GM23338 (cell line): Measurements from ENCODE around the gene TBCD.

Experiments used
- CTCF ChIP-seq, 2 experiments: fragments of 200-600 bp in 1 of 2; sonication (generic) in 1 of 2; conservative IDR thresholded peaks; 2 replicates each; pipeline versions ENCODE4 v1.5.1 to v1.6.1; 2016 to 2017; ENCODE audit warnings: antibody characterized with exemption in 2 of 2, low read depth in 2 of 2, mild to moderate bottlenecking in 2 of 2, moderate library complexity in 1 of 2
- EZH2phosphoT487 ChIP-seq: fragments of 200-600 bp; sonication (generic); IDR thresholded peaks from one replicate; pipeline ENCODE4 v1.8.1; 2018; ENCODE audit warnings: antibody characterized with exemption; ENCODE audit not compliant: unreplicated experiment
- REST ChIP-seq: IDR thresholded peaks from one replicate; pipeline ENCODE4 v1.6.1; 2018; ENCODE audit warnings: antibody characterized with exemption; ENCODE audit not compliant: unreplicated experiment
- STAT1 ChIP-seq: IDR thresholded peaks from one replicate; pipeline ENCODE4 v1.6.1; 2016; ENCODE audit warnings: antibody characterized with exemption; ENCODE audit not compliant: unreplicated experiment
- ZNF462 ChIP-seq: fragments of 250-450 bp; sonication (Bioruptor Pico); IDR thresholded peaks from 2 replicates; pipeline ENCODE4 v1.5.0; 2020; ENCODE audit warnings: mild to moderate bottlenecking, moderate library complexity

GRCh38 chr17:82793974-82794630 lies 42.2 kb downstream of the TBCD start:
- no peak for TF ChIP-seq CTCF (conservative IDR thresholded peaks at IDR 0.05; ENCODE audit: low read depth in 2 of 2)
- no peak for TF ChIP-seq EZH2phosphoT487
- no peak for TF ChIP-seq STAT1
- no peak for TF ChIP-seq ZNF462 (CRISPR knock-in tag)
- TF ChIP-seq REST, result no peak
